OCI-LY1 (cell line): ENCODE data around the gene MYCBP2.

Source experiments
- H2AFZ ChIP-seq: fragments of 200-600 bp; sonication (generic), shearing (Covaris generic); 2 replicates; pipeline ENCODE4 v1.6.0; 2014; ENCODE audit warnings: antibody characterized with exemption, mild to moderate bottlenecking, low read length
- H3F3A ChIP-seq: fragments of 200-600 bp; sonication (generic), shearing (Covaris generic); 2 replicates; pipeline ENCODE4 v1.6.0; 2014; ENCODE audit warnings: mild to moderate bottlenecking, antibody characterized with exemption, low read length, moderate library complexity; ENCODE audit not compliant: insufficient read depth
- H3K27ac ChIP-seq: fragments of 200-600 bp; sonication (generic); 2 replicates; pipeline ENCODE4 v1.5.1; 2014; ENCODE audit warnings: low read length, mixed run types, mild to moderate bottlenecking, low read depth; ENCODE audit not compliant: poor library complexity, severe bottlenecking
- H3K27me3 ChIP-seq: fragments of 200-600 bp; sonication (generic); 2 replicates; pipeline ENCODE4 v1.6.0; 2014; ENCODE audit warnings: antibody characterized with exemption, mild to moderate bottlenecking, low read length, moderate library complexity; ENCODE audit not compliant: insufficient read depth
- H3K36me3 ChIP-seq: fragments of 200-600 bp; sonication (generic); 2 replicates; pipeline ENCODE4 v1.6.1; 2014; ENCODE audit warnings: mild to moderate bottlenecking, antibody characterized with exemption, low read length, moderate library complexity, mixed read lengths; ENCODE audit not compliant: insufficient read depth
- H3K4me1 ChIP-seq: fragments of 200-600 bp; sonication (generic); 2 replicates; pipeline ENCODE4 v1.5.1; 2014; ENCODE audit warnings: mild to moderate bottlenecking, low read length, moderate library complexity; ENCODE audit not compliant: insufficient read depth, severe bottlenecking
- H3K4me2 ChIP-seq: fragments of 200-600 bp; sonication (generic), shearing (Covaris generic); 2 replicates; pipeline ENCODE4 v1.6.1; 2014; ENCODE audit warnings: low read length
- H3K4me3 ChIP-seq: fragments of 200-600 bp; sonication (generic); 2 replicates; pipeline ENCODE4 v1.5.1; 2014; ENCODE audit warnings: low read length, low read depth, mild to moderate bottlenecking, mixed read lengths; ENCODE audit not compliant: poor library complexity, severe bottlenecking
- H3K79me2 ChIP-seq: fragments of 200-600 bp; shearing (Covaris generic); 2 replicates; pipeline ENCODE4 v1.6.1; 2016; ENCODE audit warnings: mixed run types, low read length, mixed read lengths; ENCODE audit not compliant: insufficient read depth
- H3K9ac ChIP-seq: fragments of 200-600 bp; sonication (generic), shearing (Covaris generic); 2 replicates; pipeline ENCODE4 v1.6.1; 2014; ENCODE audit warnings: mild to moderate bottlenecking, low read length, mixed read lengths
- H3K9me2 ChIP-seq: fragments of 200-600 bp; sonication (generic), shearing (Covaris generic); 2 replicates; pipeline ENCODE4 v1.6.1; 2014; ENCODE audit warnings: low read depth, mild to moderate bottlenecking, low read length, mixed read lengths
- H3K9me3 ChIP-seq: fragments of 200-600 bp; shearing (Covaris generic); 2 replicates; pipeline ENCODE4 v1.6.1; 2014; ENCODE audit warnings: low read length, mixed read lengths
- H4K20me1 ChIP-seq: fragments of 200-600 bp; sonication (generic), shearing (Covaris generic); 2 replicates; pipeline ENCODE4 v1.6.0; 2016; ENCODE audit warnings: mild to moderate bottlenecking, low read length; ENCODE audit not compliant: insufficient read depth
- EZH2 ChIP-seq: fragments of 200-600 bp; sonication (generic), shearing (Covaris generic); IDR thresholded peaks from 2 replicates; pipeline ENCODE4 v1.8.0; 2017; ENCODE audit warnings: borderline replicate concordance, mixed run types, mild to moderate bottlenecking, antibody characterized with exemption, low read length, moderate library complexity, mixed read lengths
- TF ChIP-seq, protein P1 (sequence below): fragments of 200-600 bp; sonication (generic), shearing (Covaris generic); IDR thresholded peaks from 2 replicates; pipeline ENCODE4 v1.5.1; 2017; ENCODE audit warnings: mild to moderate bottlenecking, antibody characterized with exemption, low read length, moderate library complexity, mixed read lengths

Gene MYCBP2

DNA sequence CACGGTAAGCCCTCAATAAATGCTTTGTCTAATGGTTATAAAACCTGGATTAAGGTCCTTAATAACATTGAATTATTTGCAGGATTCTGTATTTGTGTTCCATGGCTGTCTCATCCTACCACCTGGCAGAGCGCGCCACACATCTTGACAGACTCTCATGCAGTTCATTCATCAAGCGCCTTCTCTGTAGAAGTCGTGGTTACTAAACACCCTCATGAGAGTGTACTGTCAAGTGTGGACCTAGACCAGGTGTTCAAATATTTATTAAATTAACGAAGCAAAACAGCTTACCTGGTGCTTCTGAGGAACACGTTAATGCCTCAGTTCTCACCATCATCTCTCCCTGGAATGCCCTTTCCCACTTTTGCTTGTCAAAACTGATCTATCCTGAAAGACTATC, 286.8 kb downstream of the MYCBP2 start:
- Histone ChIP-seq H3K4me1 (no peaks in the 10 kb centered on the region), H3K4me3 (no peak overlapping the region)
- no peak for TF ChIP-seq EZH2
- TF ChIP-seq, protein P1, sequence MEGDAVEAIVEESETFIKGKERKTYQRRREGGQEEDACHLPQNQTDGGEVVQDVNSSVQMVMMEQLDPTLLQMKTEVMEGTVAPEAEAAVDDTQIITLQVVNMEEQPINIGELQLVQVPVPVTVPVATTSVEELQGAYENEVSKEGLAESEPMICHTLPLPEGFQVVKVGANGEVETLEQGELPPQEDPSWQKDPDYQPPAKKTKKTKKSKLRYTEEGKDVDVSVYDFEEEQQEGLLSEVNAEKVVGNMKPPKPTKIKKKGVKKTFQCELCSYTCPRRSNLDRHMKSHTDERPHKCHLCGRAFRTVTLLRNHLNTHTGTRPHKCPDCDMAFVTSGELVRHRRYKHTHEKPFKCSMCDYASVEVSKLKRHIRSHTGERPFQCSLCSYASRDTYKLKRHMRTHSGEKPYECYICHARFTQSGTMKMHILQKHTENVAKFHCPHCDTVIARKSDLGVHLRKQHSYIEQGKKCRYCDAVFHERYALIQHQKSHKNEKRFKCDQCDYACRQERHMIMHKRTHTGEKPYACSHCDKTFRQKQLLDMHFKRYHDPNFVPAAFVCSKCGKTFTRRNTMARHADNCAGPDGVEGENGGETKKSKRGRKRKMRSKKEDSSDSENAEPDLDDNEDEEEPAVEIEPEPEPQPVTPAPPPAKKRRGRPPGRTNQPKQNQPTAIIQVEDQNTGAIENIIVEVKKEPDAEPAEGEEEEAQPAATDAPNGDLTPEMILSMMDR, result no peak

DNA sequence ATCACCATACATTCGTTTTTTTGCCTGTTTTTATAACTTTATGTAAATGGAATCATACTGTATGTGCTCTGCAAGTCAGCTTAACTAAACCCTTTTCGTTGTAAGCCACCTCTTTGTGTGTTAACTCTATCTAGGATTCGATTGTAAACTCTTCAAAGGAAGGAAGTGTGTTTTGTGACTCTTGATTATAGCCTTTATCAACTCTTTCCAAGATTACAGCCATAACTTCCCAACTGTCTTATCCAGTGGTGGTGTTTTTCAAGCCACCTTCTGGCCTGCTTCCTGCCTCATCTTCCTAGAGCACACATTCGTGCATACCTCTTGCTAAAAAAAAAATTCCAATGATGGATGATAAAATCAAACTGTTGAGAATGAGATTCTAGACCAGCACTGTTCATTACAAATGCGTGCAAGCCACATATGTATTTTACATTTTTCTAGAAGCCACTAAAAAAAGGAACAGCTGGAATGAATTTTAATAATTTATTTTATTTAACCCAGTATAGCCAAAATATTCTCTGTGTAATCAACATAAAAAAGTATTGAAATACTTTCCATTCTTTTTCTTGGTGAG, 287.9 kb downstream of the MYCBP2 start:
- Histone ChIP-seq H3K9me3 (no peaks in the 10 kb centered on the region), H3K36me3 (0 out of 2 replicates have a peak, but pooled peaks cover 3% of the 10 kb centered on the region), H3K79me2 (no peaks in the 10 kb centered on the region), H3K27ac (no peak overlapping the region), H3K4me2 (no peak overlapping the region), H3K4me1 (no peaks in the 10 kb centered on the region), H3K27me3 (no peaks in the 10 kb centered on the region), H3K9ac (no peak overlapping the region), H3F3A (no peaks in the 10 kb centered on the region; the same call in 1 of the 2 replicates), H3K4me3 (no peak overlapping the region), H4K20me1 (no peaks in the 10 kb centered on the region), H3K9me2 (no peaks in the 10 kb centered on the region), H2AFZ (no peak overlapping the region)
- TF ChIP-seq, protein P1, result no peak
- no peak for TF ChIP-seq EZH2

More for the DNA sequence above, 286.8 kb downstream of the MYCBP2 start:
- no peak overlapping the region for H2AFZ ChIP-seq
- H3K9me3 ChIP-seq, result no peaks in the 10 kb centered on the region
- H3K4me2 ChIP-seq, result no peak overlapping the region
- H3K9ac ChIP-seq, result no peak overlapping the region
- no peaks in the 10 kb centered on the region for H3K27me3 ChIP-seq
- no peaks in the 10 kb centered on the region; the same call in 1 of the 2 replicates for H3F3A ChIP-seq
- no peaks in the 10 kb centered on the region for H3K9me2 ChIP-seq
- no peak overlapping the region for H3K27ac ChIP-seq
- H3K36me3 ChIP-seq, result peaks cover 11% of the 10 kb centered on the region
- no peaks in the 10 kb centered on the region for H3K79me2 ChIP-seq
- H4K20me1 ChIP-seq, result no peaks in the 10 kb centered on the region

DNA sequence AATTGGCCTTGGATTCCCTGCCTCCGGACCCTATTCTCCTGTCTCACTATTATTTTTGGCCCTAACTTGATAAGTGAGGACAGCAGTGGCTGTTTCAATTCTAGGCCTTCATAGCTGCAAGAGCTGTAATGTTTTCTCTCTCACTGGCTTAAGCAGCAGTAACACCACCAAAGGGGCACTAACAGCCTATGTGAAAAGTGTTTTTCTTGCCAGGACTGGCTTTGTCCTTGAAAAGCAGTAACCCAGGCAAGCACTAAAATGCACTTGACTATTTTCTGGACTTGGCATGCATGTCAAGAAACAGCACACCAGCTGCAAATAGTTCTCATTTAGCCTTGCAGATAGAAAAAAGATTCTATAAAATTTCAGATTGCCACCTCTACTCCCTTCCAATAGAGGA, 290.6 kb downstream of the MYCBP2 start:
- no peak overlapping the region for H3K4me3 ChIP-seq
- H3K79me2 ChIP-seq, result no peaks in the 10 kb centered on the region
- no peaks in the 10 kb centered on the region; the same call in 1 of the 2 replicates for H3K36me3 ChIP-seq
- no peak overlapping the region for H2AFZ ChIP-seq
- no peaks in the 10 kb centered on the region for H3F3A ChIP-seq
- no peaks in the 10 kb centered on the region for H3K4me1 ChIP-seq
- H3K9me2 ChIP-seq, result no peaks in the 10 kb centered on the region
- H3K9me3 ChIP-seq, result no peaks in the 10 kb centered on the region
- H3K9ac ChIP-seq, result no peak overlapping the region
- H3K27ac ChIP-seq, result no peak overlapping the region
- no peak overlapping the region for H3K4me2 ChIP-seq
- no peaks in the 10 kb centered on the region for H4K20me1 ChIP-seq
- H3K27me3 ChIP-seq, result no peaks in the 10 kb centered on the region
- TF ChIP-seq EZH2, result no peak
- TF ChIP-seq, protein P1, result no peak
